WTC11 (cell line): ENCODE measurements around the gene MYO18A.

Experiments used
- CBFB ChIP-seq: sonication (generic); formaldehyde crosslinking; IDR thresholded peaks from 2 replicates; pipeline ENCODE4 v1.8.1; 2022; ENCODE audit warnings: mild to moderate bottlenecking, low read depth, missing genetic modification reagents
- CREM ChIP-seq: sonication (generic); formaldehyde crosslinking; IDR thresholded peaks from 2 replicates; pipeline ENCODE4 v1.8.1; 2022; ENCODE audit warnings: mild to moderate bottlenecking, missing genetic modification reagents, moderate library complexity
- ESRRA ChIP-seq: sonication (generic); formaldehyde crosslinking; IDR thresholded peaks from 2 replicates; pipeline ENCODE4 v1.8.1; 2022; ENCODE audit warnings: mild to moderate bottlenecking, missing genetic modification reagents, borderline replicate concordance
- MXD4 ChIP-seq: fragments of 250-450 bp; sonication (Bioruptor Pico); IDR thresholded peaks from 2 replicates; pipeline ENCODE4 v1.8.0; 2021; ENCODE audit warnings: mild to moderate bottlenecking, moderate library complexity, borderline replicate concordance
- ZNF232 ChIP-seq: sonication (generic); formaldehyde crosslinking; IDR thresholded peaks from 2 replicates; pipeline ENCODE4 v1.8.0; 2022; ENCODE audit warnings: mild to moderate bottlenecking, missing genetic modification reagents
- TF ChIP-seq, protein P1 (sequence below): sonication (generic); formaldehyde crosslinking; IDR thresholded peaks from 2 replicates; pipeline ENCODE4 v1.8.0; 2022; ENCODE audit warnings: mild to moderate bottlenecking, missing genetic modification reagents
- TF ChIP-seq, protein P2 (sequence below): sonication (generic); formaldehyde crosslinking; IDR thresholded peaks from 2 replicates; pipeline ENCODE4 v1.8.0; 2022; ENCODE audit warnings: mild to moderate bottlenecking, missing genetic modification reagents
- TF ChIP-seq, protein P3 (sequence below): fragments of 200-600 bp; IDR thresholded peaks from 2 replicates; pipeline ENCODE4 v1.8.0; 2022; ENCODE audit warnings: antibody characterized with exemption

DNA sequence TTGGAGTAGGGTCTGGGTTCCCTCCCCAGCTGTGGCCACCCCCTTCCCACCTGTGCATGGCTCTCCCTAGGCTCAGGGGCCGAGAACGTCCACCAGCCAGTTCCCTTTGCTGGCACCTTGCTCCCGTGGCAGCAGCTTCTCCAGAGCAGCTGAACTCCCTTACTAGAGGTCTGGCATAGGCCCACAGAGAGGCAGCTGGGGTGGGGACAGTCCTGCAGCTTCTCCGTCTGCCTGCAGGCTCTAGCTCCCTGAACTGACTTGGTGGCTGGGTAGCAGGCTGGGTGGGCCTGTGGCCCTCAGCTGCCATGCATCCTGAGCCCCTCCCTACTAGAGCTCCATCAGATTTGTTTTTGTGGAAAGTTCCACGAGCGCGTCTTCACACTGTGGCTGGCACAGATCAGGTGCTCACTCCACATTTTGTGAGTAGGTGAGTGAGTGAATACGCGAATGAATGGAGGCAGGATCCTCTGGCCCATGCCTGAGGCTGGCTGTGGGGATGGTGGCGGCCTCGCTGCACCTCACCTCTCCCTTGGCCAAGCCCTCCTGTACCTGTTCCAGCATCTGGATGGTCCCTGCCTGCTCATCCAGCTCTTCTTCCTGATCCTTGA lies 86.0 kb downstream of the MYO18A start:
- TF ChIP-seq ESRRA (no peak), ZNF232 (CRISPR knock-in tag) (no peak), CBFB (CRISPR knock-in tag) (no peak), MXD4 (CRISPR knock-in tag) (no peak), CREM (CRISPR knock-in tag) (no peak)
- TF ChIP-seq, protein P1, sequence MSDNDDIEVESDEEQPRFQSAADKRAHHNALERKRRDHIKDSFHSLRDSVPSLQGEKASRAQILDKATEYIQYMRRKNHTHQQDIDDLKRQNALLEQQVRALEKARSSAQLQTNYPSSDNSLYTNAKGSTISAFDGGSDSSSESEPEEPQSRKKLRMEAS (CRISPR knock-in tag), result no peak
- TF ChIP-seq, protein P2, sequence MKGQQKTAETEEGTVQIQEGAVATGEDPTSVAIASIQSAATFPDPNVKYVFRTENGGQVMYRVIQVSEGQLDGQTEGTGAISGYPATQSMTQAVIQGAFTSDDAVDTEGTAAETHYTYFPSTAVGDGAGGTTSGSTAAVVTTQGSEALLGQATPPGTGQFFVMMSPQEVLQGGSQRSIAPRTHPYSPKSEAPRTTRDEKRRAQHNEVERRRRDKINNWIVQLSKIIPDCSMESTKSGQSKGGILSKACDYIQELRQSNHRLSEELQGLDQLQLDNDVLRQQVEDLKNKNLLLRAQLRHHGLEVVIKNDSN, result no peak
- TF ChIP-seq, protein P3, sequence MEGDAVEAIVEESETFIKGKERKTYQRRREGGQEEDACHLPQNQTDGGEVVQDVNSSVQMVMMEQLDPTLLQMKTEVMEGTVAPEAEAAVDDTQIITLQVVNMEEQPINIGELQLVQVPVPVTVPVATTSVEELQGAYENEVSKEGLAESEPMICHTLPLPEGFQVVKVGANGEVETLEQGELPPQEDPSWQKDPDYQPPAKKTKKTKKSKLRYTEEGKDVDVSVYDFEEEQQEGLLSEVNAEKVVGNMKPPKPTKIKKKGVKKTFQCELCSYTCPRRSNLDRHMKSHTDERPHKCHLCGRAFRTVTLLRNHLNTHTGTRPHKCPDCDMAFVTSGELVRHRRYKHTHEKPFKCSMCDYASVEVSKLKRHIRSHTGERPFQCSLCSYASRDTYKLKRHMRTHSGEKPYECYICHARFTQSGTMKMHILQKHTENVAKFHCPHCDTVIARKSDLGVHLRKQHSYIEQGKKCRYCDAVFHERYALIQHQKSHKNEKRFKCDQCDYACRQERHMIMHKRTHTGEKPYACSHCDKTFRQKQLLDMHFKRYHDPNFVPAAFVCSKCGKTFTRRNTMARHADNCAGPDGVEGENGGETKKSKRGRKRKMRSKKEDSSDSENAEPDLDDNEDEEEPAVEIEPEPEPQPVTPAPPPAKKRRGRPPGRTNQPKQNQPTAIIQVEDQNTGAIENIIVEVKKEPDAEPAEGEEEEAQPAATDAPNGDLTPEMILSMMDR, result no peak
